ENCODE data around the gene SYNC. TPM values are rescaled to one million over a fixed set of nuclear protein-coding genes. Genes with fewer than 3 reads are reported as not detected.
A peak's percentile ranks its signal among the peaks of the same experiment; 100 is the strongest.

The SYNC gene
- total and polyA plus RNA-seq, 2 experiments from 2014 or later: not detected

DNA sequence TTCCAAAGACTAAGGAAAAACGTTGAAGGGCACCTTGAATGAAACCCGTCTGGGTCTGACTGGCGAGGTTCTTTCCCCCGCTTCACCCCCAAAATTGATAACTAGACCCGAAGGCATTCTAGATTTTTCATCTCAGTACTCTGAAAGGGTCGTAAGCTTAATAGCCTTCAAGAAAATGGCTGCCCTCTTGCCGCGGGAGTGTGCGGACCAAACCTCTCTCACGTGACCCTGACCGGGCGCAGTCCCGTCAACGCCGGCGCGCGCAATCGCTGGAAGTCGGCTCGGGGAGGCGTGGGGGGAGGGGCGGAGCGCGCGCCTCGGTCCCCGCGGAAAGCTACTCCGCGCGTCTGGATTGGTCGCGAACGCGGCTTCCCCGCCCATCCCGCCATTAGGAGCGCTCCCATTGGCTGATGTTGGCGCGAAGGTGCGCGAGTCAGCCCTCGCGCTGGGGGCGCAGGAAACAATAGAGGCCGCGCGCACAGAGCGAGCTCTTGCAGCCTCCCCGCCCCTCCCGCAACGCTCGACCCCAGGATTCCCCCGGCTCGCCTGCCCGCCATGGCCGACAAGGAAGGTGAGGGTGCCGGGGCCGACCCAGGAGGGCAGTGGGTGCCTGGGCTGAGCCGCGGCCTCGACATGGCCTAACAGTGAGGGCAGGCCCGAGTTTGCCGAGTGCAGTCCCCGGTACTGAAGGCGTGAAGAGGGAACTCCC, 51.7 kb downstream of the SYNC start, which contains the start of gene RBBP4:
Gene RBBP4 (plus strand): TSS at position 457 of the 709 bp plus-strand sequence. CDS start 99 bp downstream, at position 556.
- Histone ChIP-seq H3K4me2 (peak within 1 kb of the TSS; percentile 93), H3K27ac (ENCODE audit: low read depth) (peak within 1 kb of the TSS; percentile 99), H3K4me3 (peak within 1 kb of the TSS; percentile 84), H3K36me3 (ENCODE audit: insufficient read depth) (peaks cover 35% of the 10 kb centered on the region), H3K9me2 (ENCODE audit: insufficient read depth) (no peaks in the 10 kb centered on the region), H3F3A (replicated peaks; ENCODE audit: low read depth) (peaks cover 32% of the 10 kb centered on the region), H3K27me3 (ENCODE audit: insufficient read depth) (no peaks in the 10 kb centered on the region), H3K4me1 (ENCODE audit: insufficient read depth) (peaks cover 28% of the 10 kb centered on the region), H3K79me2 (replicated peaks; ENCODE audit: insufficient read depth) (peaks cover 89% of the 10 kb centered on the region), H2AFZ (peak within 1 kb of the TSS; percentile 78), H4K20me1 (replicated peaks; ENCODE audit: insufficient read depth) (peaks cover 30% of the 10 kb centered on the region)
- Mint-ChIP-seq H3K4me3 (peak within 1 kb of the TSS; percentile 97), H3K27ac (peak within 1 kb of the TSS; percentile 100), H3K9me3 (peaks cover 3% of the 10 kb centered on the region; the same call in 2 of the 3 replicates), H3K4me1 (peaks cover 22% of the 10 kb centered on the region), H3K27me3 (ENCODE audit: insufficient read depth, low read depth, poor library complexity) (peaks cover 5% of the 10 kb centered on the region), H3K36me3 (ENCODE audit: low read depth) (peaks cover 72% of the 10 kb centered on the region)
- ATAC-seq (peak; percentile 93), DNase-seq (ENCODE audit: low spot score) (peak; percentile 98)
- TF ChIP-seq CREB1 (CRISPR knock-in tag; IDR thresholded peaks at IDR 0.05; ENCODE audit: low read depth) (peak; percentile 81), POLR2AphosphoS5 (IDR thresholded peaks at IDR 0.05; ENCODE audit: low read depth) (peak; percentile 87), ZNF114 (CRISPR knock-in tag; IDR thresholded peaks at IDR 0.05) (peak; percentile 78)
- TF ChIP-seq, protein P1, sequence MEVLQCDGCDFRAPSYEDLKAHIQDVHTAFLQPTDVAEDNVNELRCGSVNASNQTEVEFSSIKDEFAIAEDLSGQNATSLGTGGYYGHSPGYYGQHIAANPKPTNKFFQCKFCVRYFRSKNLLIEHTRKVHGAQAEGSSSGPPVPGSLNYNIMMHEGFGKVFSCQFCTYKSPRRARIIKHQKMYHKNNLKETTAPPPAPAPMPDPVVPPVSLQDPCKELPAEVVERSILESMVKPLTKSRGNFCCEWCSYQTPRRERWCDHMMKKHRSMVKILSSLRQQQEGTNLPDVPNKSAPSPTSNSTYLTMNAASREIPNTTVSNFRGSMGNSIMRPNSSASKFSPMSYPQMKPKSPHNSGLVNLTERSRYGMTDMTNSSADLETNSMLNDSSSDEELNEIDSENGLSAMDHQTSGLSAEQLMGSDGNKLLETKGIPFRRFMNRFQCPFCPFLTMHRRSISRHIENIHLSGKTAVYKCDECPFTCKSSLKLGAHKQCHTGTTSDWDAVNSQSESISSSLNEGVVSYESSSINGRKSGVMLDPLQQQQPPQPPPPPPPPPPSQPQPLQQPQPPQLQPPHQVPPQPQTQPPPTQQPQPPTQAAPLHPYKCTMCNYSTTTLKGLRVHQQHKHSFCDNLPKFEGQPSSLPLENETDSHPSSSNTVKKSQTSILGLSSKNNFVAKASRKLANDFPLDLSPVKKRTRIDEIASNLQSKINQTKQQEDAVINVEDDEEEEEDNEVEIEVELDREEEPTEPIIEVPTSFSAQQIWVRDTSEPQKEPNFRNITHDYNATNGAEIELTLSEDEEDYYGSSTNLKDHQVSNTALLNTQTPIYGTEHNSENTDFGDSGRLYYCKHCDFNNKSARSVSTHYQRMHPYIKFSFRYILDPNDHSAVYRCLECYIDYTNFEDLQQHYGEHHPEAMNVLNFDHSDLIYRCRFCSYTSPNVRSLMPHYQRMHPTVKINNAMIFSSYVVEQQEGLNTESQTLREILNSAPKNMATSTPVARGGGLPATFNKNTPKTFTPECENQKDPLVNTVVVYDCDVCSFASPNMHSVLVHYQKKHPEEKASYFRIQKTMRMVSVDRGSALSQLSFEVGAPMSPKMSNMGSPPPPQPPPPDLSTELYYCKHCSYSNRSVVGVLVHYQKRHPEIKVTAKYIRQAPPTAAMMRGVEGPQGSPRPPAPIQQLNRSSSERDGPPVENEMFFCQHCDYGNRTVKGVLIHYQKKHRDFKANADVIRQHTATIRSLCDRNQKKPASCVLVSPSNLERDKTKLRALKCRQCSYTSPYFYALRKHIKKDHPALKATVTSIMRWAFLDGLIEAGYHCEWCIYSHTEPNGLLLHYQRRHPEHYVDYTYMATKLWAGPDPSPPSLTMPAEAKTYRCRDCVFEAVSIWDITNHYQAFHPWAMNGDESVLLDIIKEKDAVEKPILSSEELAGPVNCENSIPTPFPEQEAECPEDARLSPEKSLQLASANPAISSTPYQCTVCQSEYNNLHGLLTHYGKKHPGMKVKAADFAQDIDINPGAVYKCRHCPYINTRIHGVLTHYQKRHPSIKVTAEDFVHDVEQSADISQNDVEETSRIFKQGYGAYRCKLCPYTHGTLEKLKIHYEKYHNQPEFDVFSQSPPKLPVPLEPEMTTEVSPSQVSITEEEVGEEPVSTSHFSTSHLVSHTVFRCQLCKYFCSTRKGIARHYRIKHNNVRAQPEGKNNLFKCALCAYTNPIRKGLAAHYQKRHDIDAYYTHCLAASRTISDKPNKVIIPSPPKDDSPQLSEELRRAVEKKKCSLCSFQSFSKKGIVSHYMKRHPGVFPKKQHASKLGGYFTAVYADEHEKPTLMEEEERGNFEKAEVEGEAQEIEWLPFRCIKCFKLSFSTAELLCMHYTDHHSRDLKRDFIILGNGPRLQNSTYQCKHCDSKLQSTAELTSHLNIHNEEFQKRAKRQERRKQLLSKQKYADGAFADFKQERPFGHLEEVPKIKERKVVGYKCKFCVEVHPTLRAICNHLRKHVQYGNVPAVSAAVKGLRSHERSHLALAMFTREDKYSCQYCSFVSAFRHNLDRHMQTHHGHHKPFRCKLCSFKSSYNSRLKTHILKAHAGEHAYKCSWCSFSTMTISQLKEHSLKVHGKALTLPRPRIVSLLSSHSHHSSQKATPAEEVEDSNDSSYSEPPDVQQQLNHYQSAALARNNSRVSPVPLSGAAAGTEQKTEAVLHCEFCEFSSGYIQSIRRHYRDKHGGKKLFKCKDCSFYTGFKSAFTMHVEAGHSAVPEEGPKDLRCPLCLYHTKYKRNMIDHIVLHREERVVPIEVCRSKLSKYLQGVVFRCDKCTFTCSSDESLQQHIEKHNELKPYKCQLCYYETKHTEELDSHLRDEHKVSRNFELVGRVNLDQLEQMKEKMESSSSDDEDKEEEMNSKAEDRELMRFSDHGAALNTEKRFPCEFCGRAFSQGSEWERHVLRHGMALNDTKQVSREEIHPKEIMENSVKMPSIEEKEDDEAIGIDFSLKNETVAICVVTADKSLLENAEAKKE (CRISPR knock-in tag; IDR thresholded peaks at IDR 0.05): no peak

DNA sequence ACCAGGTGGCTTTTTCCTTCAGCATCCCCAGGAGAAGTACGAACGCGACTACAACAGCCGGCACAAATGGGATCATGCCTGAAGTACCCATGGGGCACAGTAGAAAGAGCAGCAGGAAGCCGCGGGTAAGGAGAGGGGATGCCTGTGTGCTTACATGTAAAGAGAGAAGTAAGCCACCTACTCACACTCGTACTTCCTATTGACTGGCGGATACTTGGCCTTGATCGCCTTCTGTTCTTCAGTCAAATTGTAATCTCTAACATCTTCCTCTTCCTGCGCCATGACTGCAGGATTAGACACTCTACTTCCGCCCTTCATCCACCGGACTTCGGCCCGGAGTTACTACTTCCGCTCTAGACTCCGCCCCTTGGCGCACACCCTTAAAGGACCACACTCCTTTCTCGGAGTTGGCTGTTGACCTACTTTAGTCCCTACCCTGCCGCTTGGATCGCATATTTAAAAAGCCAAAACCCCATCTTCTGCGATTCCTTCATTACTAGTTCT, 52.3 kb downstream of the SYNC start, which contains the start of gene ZBTB8OS:
Gene ZBTB8OS (minus strand): TSS at position 303 of the 504 bp plus-strand sequence. CDS start 21 bp downstream, at position 282.
- peak within 1 kb of the TSS; percentile 78 for H2AFZ ChIP-seq
- Mint-ChIP-seq H3K27me3 (ENCODE audit: insufficient read depth, low read depth, poor library complexity) (peaks cover 8% of the 10 kb centered on the region), H3K36me3 (ENCODE audit: low read depth) (peaks cover 71% of the 10 kb centered on the region), H3K4me3 (peak within 1 kb of the TSS; percentile 97), H3K4me1 (peaks cover 17% of the 10 kb centered on the region), H3K27ac (peak within 1 kb of the TSS; percentile 100), H3K9me3 (peaks cover 3% of the 10 kb centered on the region; the same call in 2 of the 3 replicates)
- ATAC-seq (peak; percentile 84), DNase-seq (ENCODE audit: low spot score) (peak; percentile 97)
- H3K27ac ChIP-seq (ENCODE audit: low read depth): peak within 1 kb of the TSS; percentile 99
- no peaks in the 10 kb centered on the region for H3K9me2 ChIP-seq (ENCODE audit: insufficient read depth)
- no peaks in the 10 kb centered on the region for H3K27me3 ChIP-seq (ENCODE audit: insufficient read depth)
- H3K36me3 ChIP-seq (ENCODE audit: insufficient read depth): peaks cover 29% of the 10 kb centered on the region
- peaks cover 24% of the 10 kb centered on the region for H4K20me1 ChIP-seq (replicated peaks; ENCODE audit: insufficient read depth)
- H3K79me2 ChIP-seq (replicated peaks; ENCODE audit: insufficient read depth): peaks cover 89% of the 10 kb centered on the region
- peak within 1 kb of the TSS; percentile 93 for H3K4me2 ChIP-seq
- peak within 1 kb of the TSS; percentile 84 for H3K4me3 ChIP-seq
- H3K4me1 ChIP-seq (ENCODE audit: insufficient read depth): peaks cover 25% of the 10 kb centered on the region
- H3F3A ChIP-seq (replicated peaks; ENCODE audit: low read depth): peaks cover 26% of the 10 kb centered on the region
- TF ChIP-seq, protein P2, sequence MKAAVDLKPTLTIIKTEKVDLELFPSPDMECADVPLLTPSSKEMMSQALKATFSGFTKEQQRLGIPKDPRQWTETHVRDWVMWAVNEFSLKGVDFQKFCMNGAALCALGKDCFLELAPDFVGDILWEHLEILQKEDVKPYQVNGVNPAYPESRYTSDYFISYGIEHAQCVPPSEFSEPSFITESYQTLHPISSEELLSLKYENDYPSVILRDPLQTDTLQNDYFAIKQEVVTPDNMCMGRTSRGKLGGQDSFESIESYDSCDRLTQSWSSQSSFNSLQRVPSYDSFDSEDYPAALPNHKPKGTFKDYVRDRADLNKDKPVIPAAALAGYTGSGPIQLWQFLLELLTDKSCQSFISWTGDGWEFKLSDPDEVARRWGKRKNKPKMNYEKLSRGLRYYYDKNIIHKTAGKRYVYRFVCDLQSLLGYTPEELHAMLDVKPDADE (IDR thresholded peaks at IDR 0.05): peak; percentile 85
- TF ChIP-seq ZNF331 (CRISPR knock-in tag; IDR thresholded peaks at IDR 0.05; ENCODE audit: low read depth) (no peak), POLR2AphosphoS5 (IDR thresholded peaks at IDR 0.05; ENCODE audit: low read depth) (peak; percentile 78), STAT1 (IDR thresholded peaks at IDR 0.05; ENCODE audit: unreplicated experiment) (no peak)
